Neuron (in vitro differentiated cells): Measurements from ENCODE around the gene C2CD2.
A peak's percentile ranks its signal among the peaks of the same experiment; 100 is the strongest.

Experiments used
- H2AFZ ChIP-seq: one replicate; pipeline ENCODE4 v1.6.1; 2013; ENCODE audit warnings: low read depth, mild to moderate bottlenecking, inconsistent platforms, low read length, moderate library complexity
- H3K27me3 ChIP-seq: one replicate; pipeline ENCODE4 v1.6.1; 2013; ENCODE audit warnings: low read length; ENCODE audit not compliant: insufficient read depth
- H3K36me3 ChIP-seq: one replicate; pipeline ENCODE4 v1.6.1; 2013; ENCODE audit warnings: low read length; ENCODE audit not compliant: insufficient read depth
- H3K4me1 ChIP-seq: one replicate; pipeline ENCODE4 v1.6.1; 2013; ENCODE audit warnings: low read length; ENCODE audit not compliant: insufficient read depth
- H3K4me3 ChIP-seq: 2 replicates; pipeline ENCODE4 v1.5.1; 2013; ENCODE audit warnings: mild to moderate bottlenecking, low read length, moderate library complexity
- H3K9me3 ChIP-seq: one replicate; pipeline ENCODE4 v1.6.1; 2013; ENCODE audit warnings: low read length

C2CD2 gene

GRCh38 chr21:41887667-41888066, 66.2 kb downstream of the C2CD2 start:
- Histone ChIP-seq H2AFZ (no peak overlapping the region), H3K9me3 (no peaks in the 10 kb centered on the region), H3K27me3 (no peaks in the 10 kb centered on the region), H3K4me3 (no peak overlapping the region), H3K4me1 (peaks cover 5% of the 10 kb centered on the region), H3K36me3 (no peaks in the 10 kb centered on the region)

GRCh38 chr21:41886328-41886727, 67.5 kb downstream of the C2CD2 start:
- H3K27me3 ChIP-seq: no peaks in the 10 kb centered on the region
- H3K36me3 ChIP-seq: no peaks in the 10 kb centered on the region
- H3K4me1 ChIP-seq: peaks cover 5% of the 10 kb centered on the region
- no peaks in the 10 kb centered on the region for H3K9me3 ChIP-seq
- no peak overlapping the region for H2AFZ ChIP-seq
- no peak overlapping the region for H3K4me3 ChIP-seq

GRCh38 chr21:41885341-41886024, 68.3 kb downstream of the C2CD2 start:
- H3K9me3 ChIP-seq: no peaks in the 10 kb centered on the region
- H3K4me3 ChIP-seq: no peak overlapping the region
- H3K27me3 ChIP-seq: no peaks in the 10 kb centered on the region
- H3K36me3 ChIP-seq: no peaks in the 10 kb centered on the region
- H3K4me1 ChIP-seq: peaks cover 2% of the 10 kb centered on the region
- H2AFZ ChIP-seq: no peak overlapping the region

GRCh38 chr21:41884501-41885030, 69.3 kb downstream of the C2CD2 start:
- no peaks in the 10 kb centered on the region for H3K27me3 ChIP-seq
- H3K4me1 ChIP-seq: no peaks in the 10 kb centered on the region
- no peak overlapping the region for H2AFZ ChIP-seq
- H3K36me3 ChIP-seq: no peaks in the 10 kb centered on the region
- no peaks in the 10 kb centered on the region for H3K9me3 ChIP-seq
- no peak overlapping the region for H3K4me3 ChIP-seq

GRCh38 chr21:41883582-41883981, 70.2 kb downstream of the C2CD2 start:
- Histone ChIP-seq H3K4me3 (no peak overlapping the region), H3K9me3 (no peaks in the 10 kb centered on the region), H2AFZ (no peak overlapping the region), H3K36me3 (no peaks in the 10 kb centered on the region), H3K27me3 (no peaks in the 10 kb centered on the region), H3K4me1 (no peaks in the 10 kb centered on the region)

GRCh38 chr21:41881051-41881450, 72.8 kb downstream of the C2CD2 start:
- Histone ChIP-seq H3K4me3 (no peak overlapping the region), H3K9me3 (no peaks in the 10 kb centered on the region), H3K27me3 (no peaks in the 10 kb centered on the region), H3K36me3 (no peaks in the 10 kb centered on the region), H3K4me1 (peaks cover 6% of the 10 kb centered on the region), H2AFZ (no peak overlapping the region)

- Histone ChIP-seq H3K36me3 (no peaks in the 10 kb centered on the region), H2AFZ (no peak overlapping the region), H3K27me3 (no peaks in the 10 kb centered on the region), H3K9me3 (no peaks in the 10 kb centered on the region), H3K4me3 (peak overlapping the region; percentile 79), H3K4me1 (peaks cover 6% of the 10 kb centered on the region)
Observed at GRCh38 chr21:41880153-41880552, 73.7 kb downstream of the C2CD2 start.

- Histone ChIP-seq H3K27me3 (no peaks in the 10 kb centered on the region), H3K4me1 (peaks cover 6% of the 10 kb centered on the region), H3K4me3 (peak within 1 kb of the TSS; percentile 89), H3K9me3 (no peaks in the 10 kb centered on the region), H3K36me3 (no peaks in the 10 kb centered on the region), H2AFZ (peak within 1 kb of the TSS; percentile 86)
Observed at GRCh38 chr21:41879190-41879998, 74.4 kb downstream of the C2CD2 start, which contains the start of gene PRDM15. TSS of gene PRDM15 (minus strand) at chr21:41879344. CDS start at chr21:41860363, 18,981 bp downstream.

GRCh38 chr21:41878831-41879189, 75.0 kb downstream of the C2CD2 start:
- Histone ChIP-seq H2AFZ (no peak overlapping the region), H3K27me3 (no peaks in the 10 kb centered on the region), H3K4me1 (peaks cover 6% of the 10 kb centered on the region), H3K9me3 (no peaks in the 10 kb centered on the region), H3K36me3 (no peaks in the 10 kb centered on the region), H3K4me3 (peak overlapping the region; percentile 89)

GRCh38 chr21:41877901-41878830, 75.7 kb downstream of the C2CD2 start:
- Histone ChIP-seq H3K27me3 (no peaks in the 10 kb centered on the region), H3K36me3 (no peaks in the 10 kb centered on the region)

GRCh38 chr21:41876928-41877652, 76.7 kb downstream of the C2CD2 start:
- H3K27me3 ChIP-seq: no peaks in the 10 kb centered on the region
- H2AFZ ChIP-seq: no peak overlapping the region
- H3K36me3 ChIP-seq: no peaks in the 10 kb centered on the region
- H3K9me3 ChIP-seq: no peaks in the 10 kb centered on the region
- H3K4me1 ChIP-seq: peaks cover 6% of the 10 kb centered on the region
- no peak overlapping the region for H3K4me3 ChIP-seq

More at GRCh38 chr21:41877901-41878830, 75.7 kb downstream of the C2CD2 start:
- no peak overlapping the region for H2AFZ ChIP-seq
- H3K9me3 ChIP-seq: no peaks in the 10 kb centered on the region
- H3K4me3 ChIP-seq: peak overlapping the region; percentile 89
- peaks cover 6% of the 10 kb centered on the region for H3K4me1 ChIP-seq

GRCh38 chr21:41876396-41876795, 77.4 kb downstream of the C2CD2 start:
- no peaks in the 10 kb centered on the region for H3K9me3 ChIP-seq
- peaks cover 7% of the 10 kb centered on the region for H3K4me1 ChIP-seq
- no peak overlapping the region for H2AFZ ChIP-seq
- no peak overlapping the region for H3K4me3 ChIP-seq
- no peaks in the 10 kb centered on the region for H3K36me3 ChIP-seq
- H3K27me3 ChIP-seq: no peaks in the 10 kb centered on the region
